ENCODE data around the gene INTS11.

- TF ChIP-seq, protein P1, sequence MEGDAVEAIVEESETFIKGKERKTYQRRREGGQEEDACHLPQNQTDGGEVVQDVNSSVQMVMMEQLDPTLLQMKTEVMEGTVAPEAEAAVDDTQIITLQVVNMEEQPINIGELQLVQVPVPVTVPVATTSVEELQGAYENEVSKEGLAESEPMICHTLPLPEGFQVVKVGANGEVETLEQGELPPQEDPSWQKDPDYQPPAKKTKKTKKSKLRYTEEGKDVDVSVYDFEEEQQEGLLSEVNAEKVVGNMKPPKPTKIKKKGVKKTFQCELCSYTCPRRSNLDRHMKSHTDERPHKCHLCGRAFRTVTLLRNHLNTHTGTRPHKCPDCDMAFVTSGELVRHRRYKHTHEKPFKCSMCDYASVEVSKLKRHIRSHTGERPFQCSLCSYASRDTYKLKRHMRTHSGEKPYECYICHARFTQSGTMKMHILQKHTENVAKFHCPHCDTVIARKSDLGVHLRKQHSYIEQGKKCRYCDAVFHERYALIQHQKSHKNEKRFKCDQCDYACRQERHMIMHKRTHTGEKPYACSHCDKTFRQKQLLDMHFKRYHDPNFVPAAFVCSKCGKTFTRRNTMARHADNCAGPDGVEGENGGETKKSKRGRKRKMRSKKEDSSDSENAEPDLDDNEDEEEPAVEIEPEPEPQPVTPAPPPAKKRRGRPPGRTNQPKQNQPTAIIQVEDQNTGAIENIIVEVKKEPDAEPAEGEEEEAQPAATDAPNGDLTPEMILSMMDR (conservative IDR thresholded peaks at IDR 0.05; ENCODE audit: low read depth, low read length), result peak; percentile 96
- TF ChIP-seq EZH2 (IDR thresholded peaks at IDR 0.05; ENCODE audit: low read length, unreplicated experiment) (no peak), EZH2phosphoT487 (IDR thresholded peaks at IDR 0.05; ENCODE audit: borderline replicate concordance, low read length) (no peak)
These were observed 47.6 kb upstream of the INTS11 start for GRCh38 chr1:1371746-1372711.

Measured in PC-3 (cell line).